DOHH2 (cell line): ENCODE data around the gene MET.

Source experiments
- EZH2phosphoT487 ChIP-seq: fragments of 200-600 bp; sonication (generic); IDR thresholded peaks from 2 replicates; pipeline ENCODE4 v1.6.1; 2017; ENCODE audit warnings: borderline replicate concordance, mild to moderate bottlenecking, antibody characterized with exemption, low read length, moderate library complexity, mixed read lengths
- TF ChIP-seq, protein P1 (sequence below): fragments of 200-600 bp; sonication (generic); IDR thresholded peaks from one replicate; pipeline ENCODE4 v1.5.1; 2014; ENCODE audit warnings: antibody characterized with exemption, mild to moderate bottlenecking, low read depth, low read length; ENCODE audit not compliant: poor library complexity, severe bottlenecking

DNA sequence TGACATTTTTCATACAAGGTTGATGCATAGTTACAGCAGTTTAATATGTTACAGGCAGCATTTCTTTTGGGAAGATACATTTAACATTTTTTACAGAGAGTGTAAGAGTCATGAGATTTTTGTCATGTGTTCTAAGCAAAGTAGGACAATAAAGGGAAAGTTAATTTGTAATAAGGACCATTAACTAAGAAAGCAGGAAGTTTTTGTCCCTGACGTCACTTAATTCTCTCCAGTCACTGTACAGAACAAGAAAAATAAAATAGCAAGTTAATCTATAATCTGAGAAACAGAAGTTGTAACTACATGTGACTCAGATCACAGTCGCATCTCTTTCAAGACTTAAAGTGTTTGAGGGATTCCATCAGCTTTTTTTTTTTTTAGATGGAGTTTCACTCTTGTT is 140.9 kb downstream of the MET start:
- TF ChIP-seq, protein P1, sequence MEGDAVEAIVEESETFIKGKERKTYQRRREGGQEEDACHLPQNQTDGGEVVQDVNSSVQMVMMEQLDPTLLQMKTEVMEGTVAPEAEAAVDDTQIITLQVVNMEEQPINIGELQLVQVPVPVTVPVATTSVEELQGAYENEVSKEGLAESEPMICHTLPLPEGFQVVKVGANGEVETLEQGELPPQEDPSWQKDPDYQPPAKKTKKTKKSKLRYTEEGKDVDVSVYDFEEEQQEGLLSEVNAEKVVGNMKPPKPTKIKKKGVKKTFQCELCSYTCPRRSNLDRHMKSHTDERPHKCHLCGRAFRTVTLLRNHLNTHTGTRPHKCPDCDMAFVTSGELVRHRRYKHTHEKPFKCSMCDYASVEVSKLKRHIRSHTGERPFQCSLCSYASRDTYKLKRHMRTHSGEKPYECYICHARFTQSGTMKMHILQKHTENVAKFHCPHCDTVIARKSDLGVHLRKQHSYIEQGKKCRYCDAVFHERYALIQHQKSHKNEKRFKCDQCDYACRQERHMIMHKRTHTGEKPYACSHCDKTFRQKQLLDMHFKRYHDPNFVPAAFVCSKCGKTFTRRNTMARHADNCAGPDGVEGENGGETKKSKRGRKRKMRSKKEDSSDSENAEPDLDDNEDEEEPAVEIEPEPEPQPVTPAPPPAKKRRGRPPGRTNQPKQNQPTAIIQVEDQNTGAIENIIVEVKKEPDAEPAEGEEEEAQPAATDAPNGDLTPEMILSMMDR, result no peak
- TF ChIP-seq EZH2phosphoT487, result no peak
